ENCODE data around the gene INSYN1. TPM values are rescaled to one million over a fixed set of nuclear protein-coding genes. Genes with fewer than 3 reads are reported as not detected.
A peak's percentile ranks its signal among the peaks of the same experiment; 100 is the strongest.

Gene INSYN1
- total RNA-seq = 10 to 100 TPM in 1 of 2 donors, 1 to 10 TPM in 1; 8.9 to 15.9 TPM
- 18.9 TPM for polyA plus RNA-seq (ENCODE audit: insufficient read depth, low read depth, low replicate concordance)
- long read RNA-seq, donor 1, full-length matches to known transcripts = 5 of 5 reads
- long read RNA-seq, donor 1, partial matches to known transcripts = 0 of 5 reads
- long read RNA-seq, donor 1, other reads (novel, unspliced or antisense) = 0 of 5 reads
- long read RNA-seq, donor 2, partial matches to known transcripts = 0 of 1 reads
- long read RNA-seq, donor 2, other reads (novel, unspliced or antisense) = 0 of 1 reads

- peak within 1 kb of the TSS; percentile 39 to 66 for H3K27ac ChIP-seq
- TF ChIP-seq CTCF (IDR thresholded peaks at IDR 0.05) (no peak), POLR2A (IDR thresholded peaks at IDR 0.05) (no peak)
- intact Hi-C loops (cut with DNase I; ENCODE audit: low total_unique reads) = no loop called here
- H3K4me1 ChIP-seq = peaks cover 22% of the 10 kb centered on the region
- H3K4me3 ChIP-seq = peak within 1 kb of the TSS; percentile 68 to 69
- 14 to 42% methylated on average over 8 to 35 of the region's 44 CpGs for WGBS, 2 donors
- H3K9me3 ChIP-seq = no peaks in the 10 kb centered on the region
- peak; percentile 65 for DNase-seq
- no peaks in the 10 kb centered on the region for H3K36me3 ChIP-seq (ENCODE audit: low read depth, missing control alignments)
- no peaks in the 10 kb centered on the region for H3K27me3 ChIP-seq
Observed at GRCh38 chr15:73753250-73754130, at the start of gene INSYN1. Gene INSYN1, minus strand, starts transcription at chr15:73753351. Its CDS starts 2,221 bp downstream, at chr15:73751130.

- TF ChIP-seq CTCF (IDR thresholded peaks at IDR 0.05) = no peak
- TF ChIP-seq POLR2A (IDR thresholded peaks at IDR 0.05) = no peak
- Histone ChIP-seq H3K36me3 (ENCODE audit: low read depth, missing control alignments) (no peaks in the 10 kb centered on the region), H3K4me1 (no peaks in the 10 kb centered on the region), H3K9me3 (no peaks in the 10 kb centered on the region), H3K27me3 (no peaks in the 10 kb centered on the region), H3K4me3 (no peak overlapping the region), H3K27ac (no peak overlapping the region)
- 39 to 48% methylated on average over 5 to 6 of the region's 6 CpGs for WGBS, 2 donors
- intact Hi-C loops (cut with DNase I; ENCODE audit: low total_unique reads) = no loop called here
- DNase-seq = no peak
Observed at GRCh38 chr15:73802431-73803041, 49.4 kb upstream of the INSYN1 start.

GRCh38 chr15:73800662-73801345 lies 47.7 kb upstream of the INSYN1 start:
- no peak overlapping the region for H3K4me3 ChIP-seq
- DNase-seq = no peak
- TF ChIP-seq CTCF (IDR thresholded peaks at IDR 0.05) (no peak), POLR2A (IDR thresholded peaks at IDR 0.05) (no peak)
- no peaks in the 10 kb centered on the region for H3K27me3 ChIP-seq
- H3K9me3 ChIP-seq = no peaks in the 10 kb centered on the region
- intact Hi-C loops (cut with DNase I; ENCODE audit: low total_unique reads) = no loop called here
- no peaks in the 10 kb centered on the region for H3K36me3 ChIP-seq (ENCODE audit: low read depth, missing control alignments)
- H3K27ac ChIP-seq = no peak overlapping the region
- WGBS, 2 donors = 72 to 76% methylated on average over 10 to 11 of the region's 11 CpGs
- H3K4me1 ChIP-seq = no peaks in the 10 kb centered on the region

- intact Hi-C loops (cut with DNase I; ENCODE audit: low total_unique reads) = no loop called here
- H3K27me3 ChIP-seq = no peaks in the 10 kb centered on the region
- WGBS, 2 donors = 58 to 65% methylated on average over 4 of the region's 4 CpGs
- DNase-seq = no peak
- no peaks in the 10 kb centered on the region for H3K36me3 ChIP-seq (ENCODE audit: low read depth, missing control alignments)
- TF ChIP-seq POLR2A (IDR thresholded peaks at IDR 0.05) (no peak), CTCF (IDR thresholded peaks at IDR 0.05) (no peak)
- H3K27ac ChIP-seq = no peak overlapping the region
- no peaks in the 10 kb centered on the region for H3K4me1 ChIP-seq
- no peak overlapping the region for H3K4me3 ChIP-seq
- H3K9me3 ChIP-seq = no peaks in the 10 kb centered on the region
Observed at GRCh38 chr15:73799466-73799865, 46.3 kb upstream of the INSYN1 start.
